GM18505 (cell line): ENCODE measurements around the gene S100A13.

Source experiments
- ATAC-seq: cut with Tn5 transposase; IDR thresholded peaks from one replicate; pipeline ENCODE4 v1.9.1; 2021; ENCODE audit not compliant: unreplicated experiment
- POLR2A ChIP-seq: IDR thresholded peaks from 4 replicates; pipeline ENCODE4 v1.6.1; 2011; ENCODE audit warnings: borderline replicate concordance; ENCODE audit not compliant: insufficient read depth, insufficient read length; ENCODE audit errors: extremely low read depth

S100A13 gene

GRCh38 chr1:153627715-153628626, 666 bp upstream of the S100A13 start, which contains the start of gene S100A1:
Gene S100A1 (plus strand): TSS chr1:153628434. CDS start chr1:153630522, 2,088 bp downstream.
- no peak for ATAC-seq
- no peak for TF ChIP-seq POLR2A

- ATAC-seq = no peak
Measured at GRCh38 chr1:153626477-153626903, 815 bp downstream of the S100A13 start.

GRCh38 chr1:153624965-153625611, 2.2 kb downstream of the S100A13 start:
- no peak for TF ChIP-seq POLR2A
- no peak for ATAC-seq

More at GRCh38 chr1:153626477-153626903, 815 bp downstream of the S100A13 start:
- no peak for TF ChIP-seq POLR2A

GRCh38 chr1:153623101-153623500, 4.2 kb downstream of the S100A13 start:
- no peak for TF ChIP-seq POLR2A
- ATAC-seq = no peak

- ATAC-seq = no peak
- no peak for TF ChIP-seq POLR2A
Measured at GRCh38 chr1:153619171-153619570, 8.1 kb downstream of the S100A13 start.

- ATAC-seq = no peak
- no peak for TF ChIP-seq POLR2A
Measured at GRCh38 chr1:153617663-153618062, 9.6 kb downstream of the S100A13 start.

GRCh38 chr1:153616917-153617311, 10.4 kb downstream of the S100A13 start:
- no peak for TF ChIP-seq POLR2A
- ATAC-seq = no peak

GRCh38 chr1:153616144-153616916, 11.0 kb downstream of the S100A13 start, which contains the start of gene S100A14:
Gene S100A14 (minus strand): TSS chr1:153616325. CDS start chr1:153615858, 467 bp downstream.
- no peak for ATAC-seq
- no peak for TF ChIP-seq POLR2A

GRCh38 chr1:153615406-153615805, 11.9 kb downstream of the S100A13 start:
- TF ChIP-seq POLR2A = no peak
- no peak for ATAC-seq

GRCh38 chr1:153614906-153615305, 12.4 kb downstream of the S100A13 start:
- no peak for ATAC-seq
- no peak for TF ChIP-seq POLR2A

GRCh38 chr1:153614189-153614900, 13.0 kb downstream of the S100A13 start:
- ATAC-seq = no peak
- no peak for TF ChIP-seq POLR2A

- no peak for ATAC-seq
- TF ChIP-seq POLR2A = no peak
Measured at GRCh38 chr1:153613406-153613805, 13.9 kb downstream of the S100A13 start.
